HG02938 (cell line): ENCODE measurements around the gene CCDC167.

Experiments used
- ATAC-seq: cut with Tn5 transposase; IDR thresholded peaks from one replicate; pipeline ENCODE4 v1.9.1; 2021; ENCODE audit warnings: mild to moderate bottlenecking, moderate library complexity; ENCODE audit not compliant: unreplicated experiment

CCDC167 gene

DNA sequence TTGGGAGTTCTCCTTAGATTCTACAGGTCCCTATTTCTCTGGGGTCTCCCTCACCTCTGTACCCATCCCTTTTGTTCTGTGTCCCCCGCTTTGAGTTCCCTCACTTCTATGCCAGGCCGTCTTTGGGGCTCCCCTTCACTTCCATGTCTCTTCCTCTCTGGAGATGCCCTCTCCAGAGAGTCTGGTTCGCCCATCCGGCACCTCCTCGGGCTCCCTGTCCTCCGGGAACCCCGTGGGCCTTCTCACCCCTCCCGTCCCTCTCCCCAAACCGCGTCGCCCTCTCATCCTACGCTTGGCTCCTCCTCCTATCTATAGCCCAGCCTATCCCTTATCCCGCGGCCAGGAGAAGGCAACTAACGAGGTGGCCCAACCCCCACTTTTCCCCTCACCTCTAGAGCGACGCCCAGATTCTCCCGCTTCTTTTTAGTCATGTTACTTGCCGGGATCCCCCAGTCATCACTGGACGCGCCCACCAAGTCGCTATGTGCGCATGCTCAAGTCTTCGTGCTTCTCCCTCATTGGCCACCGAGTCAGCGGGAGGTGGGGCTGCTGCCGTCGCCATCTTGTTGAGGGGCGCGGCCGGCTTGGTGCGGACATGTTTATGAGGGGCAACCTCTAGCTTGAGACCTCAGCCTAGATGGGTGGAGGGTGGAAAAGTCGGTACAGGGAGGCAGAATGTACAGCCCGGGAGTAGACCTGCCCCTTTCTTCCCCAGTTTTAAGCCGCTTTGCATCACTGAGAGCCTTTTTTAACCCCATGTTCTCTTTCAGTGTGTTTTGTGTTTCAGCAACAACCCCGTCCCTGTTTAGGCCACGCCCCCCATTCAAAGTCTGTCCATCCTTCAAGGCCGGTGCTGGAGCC is at the start of gene CCDC167:
Gene CCDC167 (minus strand): TSS at position 461 of the 861 bp plus-strand sequence. CDS start 30 bp downstream, at position 431.
- peak; percentile 84 for ATAC-seq

GRCh38 chr6:37549154-37549553 is 49.5 kb upstream of the CCDC167 start:
- no peak for ATAC-seq

GRCh38 chr6:37548067-37548674 is 48.5 kb upstream of the CCDC167 start:
- no peak for ATAC-seq

DNA sequence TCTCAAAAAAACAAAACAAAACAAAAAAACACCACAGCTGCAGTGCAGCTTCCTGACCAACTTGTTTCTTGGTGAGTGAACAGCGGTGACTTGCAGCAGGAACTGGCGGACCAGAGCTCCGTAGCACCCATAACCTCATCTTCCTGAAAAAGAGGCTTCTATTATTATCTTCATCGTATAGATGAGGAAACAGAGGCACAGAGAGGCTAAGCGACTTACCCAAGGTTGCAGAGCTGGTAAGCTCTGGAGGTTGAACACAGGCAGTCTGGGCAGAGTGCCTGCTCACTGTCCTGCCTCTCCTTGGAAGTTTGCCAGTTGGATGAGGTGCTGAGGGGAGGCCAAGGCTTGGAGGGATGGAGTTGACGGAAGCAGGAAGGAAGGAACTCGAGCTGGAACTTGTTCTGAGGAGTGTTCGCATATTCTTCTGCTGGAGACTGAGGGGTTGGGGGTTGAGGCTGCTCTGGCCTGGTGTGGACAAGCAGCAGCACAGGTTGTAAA is 47.9 kb upstream of the CCDC167 start:
- ATAC-seq: no peak

GRCh38 chr6:37546141-37546871 is 46.6 kb upstream of the CCDC167 start:
- no peak for ATAC-seq

DNA sequence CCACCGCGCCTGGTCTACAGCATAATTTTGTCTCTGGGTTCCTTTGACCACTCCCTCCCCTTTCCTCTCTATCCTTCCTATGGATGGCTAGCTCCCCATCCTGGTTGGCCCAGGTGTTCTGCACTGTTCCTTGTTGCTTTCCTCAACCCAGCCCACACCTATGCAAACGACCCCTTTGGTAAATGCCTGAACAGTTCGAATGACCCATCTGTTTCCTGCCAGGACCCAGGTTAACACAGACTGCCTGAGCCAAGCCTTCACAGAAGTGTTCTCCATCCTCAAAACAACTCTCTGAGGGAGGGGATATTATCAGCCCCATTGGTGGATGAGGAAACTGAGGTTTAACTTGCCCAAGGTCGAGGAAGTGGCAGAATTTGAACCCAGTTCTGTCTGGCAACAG is 44.8 kb upstream of the CCDC167 start:
- ATAC-seq: no peak

- no peak for ATAC-seq
Measured at GRCh38 chr6:37543361-37543760, 43.7 kb upstream of the CCDC167 start.

DNA sequence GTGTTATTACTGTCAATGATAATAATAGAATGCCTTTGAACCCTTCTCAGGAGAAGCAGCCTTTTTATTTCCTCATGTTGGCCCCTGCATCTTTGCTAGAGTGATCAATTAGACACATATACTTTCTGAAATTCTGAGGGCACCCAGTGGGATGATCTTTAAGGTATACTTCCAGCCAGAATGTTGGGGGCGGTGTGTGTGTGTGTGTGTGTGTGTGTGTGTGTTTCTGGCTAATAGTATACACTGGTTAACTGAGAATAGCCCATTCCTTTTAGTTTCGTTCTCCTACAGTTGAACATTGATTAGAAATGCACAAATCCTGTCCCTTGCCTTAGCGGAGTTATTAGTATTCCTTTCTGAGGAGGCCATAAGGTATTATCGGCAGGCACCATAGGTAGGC is 41.7 kb upstream of the CCDC167 start:
- no peak for ATAC-seq

DNA sequence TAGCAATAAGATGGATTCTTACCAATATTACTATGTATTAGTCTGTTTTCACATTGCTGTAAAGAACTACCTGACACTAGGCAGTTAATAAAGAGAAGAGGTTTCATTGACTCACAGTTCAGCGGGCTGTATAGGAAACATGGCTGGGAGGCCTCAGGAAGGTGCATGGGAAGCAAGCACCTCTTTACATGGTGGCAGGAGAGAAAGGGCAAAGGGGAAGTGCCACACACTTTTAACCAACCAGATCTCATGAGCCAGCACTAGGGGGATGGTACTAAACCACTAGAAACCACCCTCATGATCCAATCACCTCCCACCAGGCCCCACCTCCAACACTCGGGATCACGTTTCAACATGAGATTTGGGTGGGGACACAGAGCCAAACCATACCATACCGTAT is 40.7 kb upstream of the CCDC167 start:
- ATAC-seq: no peak

DNA sequence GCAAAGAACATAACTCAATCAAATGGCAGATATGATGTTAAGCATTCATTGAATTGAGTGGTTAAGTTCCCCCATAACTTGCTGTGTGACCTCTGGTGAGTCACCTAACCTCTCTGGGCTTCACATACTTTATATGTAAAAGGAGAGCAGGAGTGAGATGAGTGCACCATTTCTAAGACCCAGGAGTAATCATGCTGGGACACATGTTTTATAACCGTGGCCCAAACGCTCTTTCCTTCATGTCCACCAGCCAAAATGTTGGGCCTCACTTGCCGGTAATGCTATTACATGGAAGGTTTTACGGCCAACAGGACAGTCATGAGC is 40.3 kb upstream of the CCDC167 start:
- ATAC-seq: no peak

DNA sequence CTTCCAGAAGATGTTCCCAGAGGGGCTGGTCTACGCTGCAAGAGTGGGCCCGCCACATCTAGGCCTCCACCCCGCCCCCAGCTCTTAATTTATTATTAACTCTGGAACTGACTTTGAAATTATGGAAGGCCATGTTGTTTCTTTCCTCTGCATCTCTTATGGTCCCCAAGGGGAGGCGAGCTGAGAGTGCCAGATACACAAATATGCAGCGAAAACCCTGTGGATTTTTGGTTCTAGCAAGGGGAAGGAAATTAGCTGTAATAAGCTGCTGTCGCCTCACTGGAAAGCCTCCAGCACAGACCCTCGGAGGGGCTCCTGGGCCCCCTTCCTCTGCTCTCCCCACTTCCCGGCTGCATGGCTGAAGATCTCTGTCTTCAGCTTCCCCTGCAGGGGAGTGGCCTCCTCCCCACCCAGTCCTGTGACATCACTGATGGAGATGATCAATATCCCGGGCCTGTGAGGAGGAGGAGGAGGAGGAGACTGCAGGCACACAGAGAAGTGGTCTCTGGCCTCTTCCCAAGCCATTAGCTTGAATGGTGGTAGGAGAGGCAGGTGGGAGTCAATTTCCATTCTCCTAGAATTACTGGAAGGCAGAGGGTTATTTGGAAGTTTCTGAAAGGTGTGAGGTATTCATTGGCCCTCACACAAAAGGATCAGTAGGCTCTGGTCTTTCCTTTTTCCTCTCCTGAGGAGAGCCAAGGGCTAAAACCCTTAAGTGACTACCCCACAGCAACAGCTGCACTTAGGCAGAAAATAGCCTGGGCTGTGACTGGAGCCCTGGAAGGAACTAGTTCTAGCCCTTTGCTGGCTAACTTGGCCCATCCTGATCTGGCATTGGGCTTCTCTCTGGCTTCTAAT is 39.7 kb upstream of the CCDC167 start:
- ATAC-seq: no peak

DNA sequence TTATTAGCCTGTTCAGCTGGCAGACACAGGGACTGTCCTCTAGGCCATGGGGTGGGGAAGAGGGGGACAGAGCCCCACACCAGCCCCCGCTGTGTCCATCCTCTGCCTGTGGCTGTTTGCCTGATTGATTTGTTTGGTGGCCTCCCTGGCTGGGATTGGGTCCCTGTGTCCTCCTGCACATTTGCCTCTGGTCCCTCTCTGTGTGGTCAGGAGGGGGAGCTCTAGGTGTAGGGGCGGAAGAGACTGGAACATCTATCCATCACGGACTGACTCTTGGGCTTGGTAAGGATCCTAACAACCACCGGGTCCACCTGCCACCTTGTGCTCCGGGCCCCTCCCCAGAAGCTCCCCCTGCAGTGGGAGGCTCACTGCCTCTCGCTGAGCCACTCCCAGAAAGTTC is 38.4 kb upstream of the CCDC167 start:
- no peak for ATAC-seq

GRCh38 chr6:37537548-37537947 is 37.9 kb upstream of the CCDC167 start:
- no peak for ATAC-seq

GRCh38 chr6:37536491-37537190 is 36.9 kb upstream of the CCDC167 start:
- no peak for ATAC-seq

GRCh38 chr6:37535759-37536490 is 36.2 kb upstream of the CCDC167 start:
- ATAC-seq: no peak

GRCh38 chr6:37535428-37535758 is 35.7 kb upstream of the CCDC167 start:
- ATAC-seq: no peak

DNA sequence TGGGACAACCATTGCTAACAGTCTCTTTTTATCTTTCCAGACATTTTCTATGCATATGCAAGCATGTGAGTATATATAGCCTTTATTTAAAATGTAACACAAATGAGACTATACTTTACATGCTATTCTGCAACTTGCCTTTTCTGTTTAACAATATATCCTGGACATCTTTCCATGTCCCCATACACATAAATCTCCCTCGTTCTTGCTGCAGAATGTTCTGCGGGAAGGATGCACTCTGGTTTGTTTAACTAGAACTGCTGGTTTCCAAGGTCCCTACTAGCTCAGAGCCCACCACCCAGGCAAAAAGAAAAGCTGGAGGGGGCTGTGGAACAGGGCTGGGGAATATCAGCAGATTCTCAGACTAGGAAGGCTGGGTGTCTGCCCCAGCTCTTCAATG is 35.2 kb upstream of the CCDC167 start:
- no peak for ATAC-seq

DNA sequence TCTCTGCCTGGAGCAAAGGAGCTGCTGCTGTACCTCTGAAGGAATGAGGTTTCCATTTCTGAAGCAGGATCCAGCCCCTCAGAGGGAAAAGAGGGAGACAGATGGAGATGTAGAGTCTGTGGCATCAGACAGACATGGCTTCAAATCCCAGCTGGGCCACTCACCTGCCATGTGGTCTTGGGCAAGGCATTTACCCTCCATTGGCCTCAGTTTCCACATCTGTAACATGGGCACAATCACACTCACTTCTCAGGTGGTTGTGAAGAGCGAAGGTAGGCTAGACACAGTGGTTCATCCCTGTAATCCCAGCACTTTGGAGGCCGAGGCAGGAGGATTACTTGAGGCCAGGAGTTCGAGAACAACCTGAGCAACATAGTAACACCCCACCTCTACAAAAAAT is 32.4 kb upstream of the CCDC167 start:
- no peak for ATAC-seq

GRCh38 chr6:37531437-37532036 is 31.8 kb upstream of the CCDC167 start:
- no peak for ATAC-seq
